Ishikawa (cell line): Measurements from ENCODE around the gene RFC4.

Source experiments
- CEBPB ChIP-seq: IDR thresholded peaks from 2 replicates; pipeline ENCODE4 v1.6.1; 2012
- YY1 ChIP-seq: IDR thresholded peaks from 2 replicates; pipeline ENCODE4 v1.6.1; 2012; ENCODE audit warnings: low read depth
- ZBTB7A ChIP-seq: IDR thresholded peaks from 2 replicates; pipeline ENCODE4 v1.6.1; 2012; ENCODE audit warnings: low read depth
- TF ChIP-seq, protein P1 (sequence below): IDR thresholded peaks from 2 replicates; pipeline ENCODE4 v1.6.1; 2012

- TF ChIP-seq YY1 (no peak), CEBPB (no peak), ZBTB7A (no peak)
- TF ChIP-seq, protein P1, sequence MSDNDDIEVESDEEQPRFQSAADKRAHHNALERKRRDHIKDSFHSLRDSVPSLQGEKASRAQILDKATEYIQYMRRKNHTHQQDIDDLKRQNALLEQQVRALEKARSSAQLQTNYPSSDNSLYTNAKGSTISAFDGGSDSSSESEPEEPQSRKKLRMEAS, result no peak
Measured at GRCh38 chr3:186802701-186803100, 3.6 kb downstream of the RFC4 start.
